ENCODE results near the gene CCNK.

CCNK gene

DNA sequence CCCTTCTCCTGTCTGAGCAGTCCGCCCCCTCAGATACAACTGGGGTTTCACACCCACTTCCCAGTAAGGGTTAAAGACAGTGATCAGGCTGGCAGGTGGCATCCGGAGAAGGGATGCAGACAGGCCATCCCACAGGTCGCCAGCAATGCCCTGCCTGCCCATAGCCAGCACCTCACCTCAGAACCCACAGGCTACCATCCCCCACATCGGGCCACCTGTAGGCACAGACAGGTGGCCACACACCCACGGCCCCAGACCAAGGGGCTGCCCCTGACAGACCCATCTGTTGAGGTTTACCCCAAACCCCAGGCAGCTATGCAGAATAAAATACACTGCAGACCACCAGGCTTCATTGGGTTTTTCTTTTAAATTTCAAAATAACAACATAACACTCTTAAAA lies 57.5 kb downstream of the CCNK start:
- no peak for DNase-seq

DNA sequence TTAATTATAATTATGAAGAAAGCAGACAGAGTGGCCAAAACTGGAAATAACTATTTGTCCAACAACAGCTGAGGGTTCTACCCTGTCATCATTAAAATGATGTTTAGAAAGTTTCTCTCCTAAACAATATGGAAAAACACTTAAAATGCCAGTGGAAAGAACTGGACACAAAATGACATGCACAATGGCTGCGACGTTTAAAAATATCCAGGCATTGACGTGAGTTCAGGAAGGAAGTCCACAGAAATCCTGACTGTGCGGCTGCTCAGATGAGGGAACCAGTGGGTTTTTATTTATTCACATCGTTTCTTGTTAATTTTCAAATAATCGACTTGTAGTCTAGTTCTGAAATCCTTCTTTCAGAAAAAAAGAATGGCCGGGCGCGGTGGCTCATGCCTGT lies 58.3 kb downstream of the CCNK start:
- no peak for DNase-seq

DNA sequence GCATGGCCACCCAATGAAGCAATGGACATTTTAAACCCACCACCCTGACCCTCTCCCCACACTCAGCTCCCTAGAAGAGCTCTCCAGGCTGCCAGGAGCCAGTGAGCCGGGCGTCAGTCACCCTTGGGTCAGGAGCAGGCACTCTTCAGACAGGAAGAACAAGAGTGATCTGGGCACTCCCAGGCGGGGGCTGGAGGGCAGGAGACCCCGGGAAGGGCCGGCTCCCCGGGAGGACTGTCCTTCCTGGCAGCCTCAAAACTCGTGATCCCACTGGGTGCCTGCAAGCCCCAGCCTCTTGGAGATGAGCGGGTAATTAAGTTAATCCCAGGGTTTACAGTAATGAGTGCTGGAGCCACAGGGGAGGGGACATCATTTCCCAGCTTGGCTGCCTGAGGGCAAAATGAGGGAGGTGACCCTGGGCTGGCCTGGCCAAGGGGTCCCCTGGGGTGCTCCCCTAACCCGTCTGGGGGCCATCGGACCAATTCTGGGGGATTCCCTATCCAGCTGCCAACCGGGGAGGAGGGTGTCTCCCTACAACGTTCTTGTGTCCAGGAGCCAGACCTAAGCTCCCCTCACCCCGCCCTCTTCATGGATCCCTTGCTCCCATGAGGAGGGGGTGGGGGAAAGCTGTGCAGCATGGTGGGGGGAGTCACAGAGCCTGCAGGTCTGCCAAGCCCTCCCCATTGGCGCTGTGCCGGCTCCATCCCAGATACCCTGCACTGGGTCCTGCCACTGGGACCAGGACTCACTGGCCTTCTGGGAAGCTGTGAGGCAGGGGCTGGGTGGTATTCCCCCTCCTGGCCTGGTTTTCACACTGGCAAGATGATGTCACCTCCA lies 59.2 kb downstream of the CCNK start:
- DNase-seq, result no peak

DNA sequence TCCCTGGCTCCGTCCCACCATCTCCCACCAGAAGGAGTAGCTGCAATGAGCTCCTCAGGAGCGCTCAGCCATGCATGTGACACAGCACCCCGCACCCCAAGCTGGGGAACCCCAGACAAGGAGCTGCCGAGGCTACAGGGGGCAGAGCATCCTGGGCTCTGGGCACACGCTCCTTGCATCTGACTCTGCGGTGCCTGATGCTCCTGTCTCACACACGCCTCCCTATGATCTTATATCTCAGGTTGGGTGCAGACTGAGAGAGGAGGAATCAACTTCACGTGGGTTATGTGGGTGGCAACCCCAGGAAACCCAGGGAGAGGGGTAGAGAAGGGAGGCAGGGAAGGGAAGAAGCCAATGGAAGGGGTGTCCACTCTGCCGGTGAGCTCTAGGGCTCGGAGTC lies 60.0 kb downstream of the CCNK start:
- no peak for DNase-seq

DNA sequence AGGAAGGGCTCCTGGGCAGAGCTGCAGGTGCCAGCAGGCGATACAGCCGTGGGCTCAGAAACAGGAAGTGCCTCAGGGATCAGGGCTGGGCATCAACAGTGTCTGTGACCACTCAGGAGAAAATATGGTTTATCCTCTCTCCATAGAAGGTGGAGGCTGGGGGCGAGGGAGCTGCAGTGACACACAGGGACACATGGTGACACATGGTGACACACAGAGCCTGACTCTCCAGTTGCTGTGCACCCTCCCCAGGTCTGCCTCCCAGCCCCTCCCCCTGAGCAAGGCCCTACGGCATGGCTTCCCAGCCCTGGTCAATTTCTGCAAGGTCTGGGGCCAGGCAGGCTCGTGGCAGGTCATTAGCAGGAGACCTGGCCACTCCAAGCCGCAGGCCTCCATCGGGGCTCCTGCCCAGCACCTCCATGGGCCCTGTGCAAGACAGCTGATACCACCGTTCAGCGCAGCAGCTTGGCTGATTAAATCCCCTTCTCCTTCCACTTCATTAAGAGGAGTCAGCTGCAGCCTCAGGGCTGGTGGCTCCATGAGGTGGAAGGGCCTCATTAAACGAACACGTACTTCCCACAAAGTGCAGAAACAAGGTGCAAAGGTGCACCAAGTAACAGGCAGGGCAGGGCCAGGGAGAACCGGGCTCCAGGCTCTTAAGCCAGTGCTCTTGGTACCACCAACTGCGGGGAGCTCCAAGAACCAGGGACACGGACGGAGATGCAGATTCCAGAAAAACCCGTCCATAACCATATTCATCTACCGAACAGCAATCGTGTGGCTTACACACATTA lies 60.7 kb downstream of the CCNK start:
- no peak for DNase-seq

DNA sequence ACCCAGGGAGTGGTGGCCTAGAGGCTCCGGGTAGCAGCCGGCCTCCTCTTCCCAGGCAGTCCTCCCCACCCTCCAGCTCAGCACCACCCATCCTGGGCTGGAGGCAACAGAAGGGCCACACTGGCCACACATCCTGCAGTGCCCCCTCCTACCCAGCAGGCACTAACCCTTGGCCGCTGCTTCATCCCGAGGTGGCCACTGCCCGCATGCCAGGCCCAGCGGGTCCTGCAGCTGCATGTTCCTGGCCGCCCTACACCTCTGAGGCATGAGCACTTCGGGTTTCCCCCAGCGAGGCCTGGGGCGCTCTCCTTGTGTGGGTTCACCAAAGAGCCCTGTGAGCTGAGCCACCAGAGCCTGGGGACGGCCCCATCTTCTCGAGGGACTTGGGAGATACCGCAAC lies 61.4 kb downstream of the CCNK start:
- DNase-seq, result no peak

DNA sequence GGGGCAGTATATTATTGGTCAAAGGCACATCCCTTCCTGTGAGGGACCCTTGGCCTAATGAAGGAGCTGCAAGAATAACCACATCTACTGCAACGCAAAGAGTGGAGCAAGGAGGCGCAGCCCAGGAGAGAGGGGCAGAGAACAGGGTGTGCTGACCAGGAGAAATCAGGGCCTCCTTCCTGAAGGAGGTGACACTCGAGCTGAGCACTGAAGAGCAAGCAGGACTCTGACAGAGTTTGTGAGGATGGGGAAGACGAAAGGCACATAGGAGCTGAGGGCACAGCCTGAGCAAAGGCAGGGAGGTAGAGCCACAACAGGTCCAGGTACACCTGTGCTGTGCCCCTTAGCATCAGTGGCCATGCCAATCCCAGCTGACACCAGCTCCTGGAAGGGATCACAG lies 62.2 kb downstream of the CCNK start:
- DNase-seq, result no peak

DNA sequence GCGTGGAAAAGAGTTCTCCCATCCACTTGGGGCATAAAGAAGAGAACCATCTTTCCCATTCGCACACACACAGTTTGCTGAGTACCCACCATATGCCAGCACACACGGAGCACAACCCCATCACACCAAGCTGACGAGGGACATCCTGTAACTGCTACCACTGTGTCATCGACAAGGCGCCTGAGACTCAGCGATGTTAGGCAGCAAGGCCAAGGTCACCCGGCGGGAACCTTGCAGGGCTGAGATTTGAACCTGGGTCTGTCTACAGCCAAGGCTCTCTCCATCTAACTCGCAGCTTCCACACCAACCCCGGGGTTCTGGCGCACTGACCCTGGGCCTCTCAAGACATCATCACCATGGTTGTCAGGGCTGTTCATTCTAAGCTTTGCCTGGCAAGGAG lies 62.8 kb downstream of the CCNK start:
- no peak for DNase-seq

DNA sequence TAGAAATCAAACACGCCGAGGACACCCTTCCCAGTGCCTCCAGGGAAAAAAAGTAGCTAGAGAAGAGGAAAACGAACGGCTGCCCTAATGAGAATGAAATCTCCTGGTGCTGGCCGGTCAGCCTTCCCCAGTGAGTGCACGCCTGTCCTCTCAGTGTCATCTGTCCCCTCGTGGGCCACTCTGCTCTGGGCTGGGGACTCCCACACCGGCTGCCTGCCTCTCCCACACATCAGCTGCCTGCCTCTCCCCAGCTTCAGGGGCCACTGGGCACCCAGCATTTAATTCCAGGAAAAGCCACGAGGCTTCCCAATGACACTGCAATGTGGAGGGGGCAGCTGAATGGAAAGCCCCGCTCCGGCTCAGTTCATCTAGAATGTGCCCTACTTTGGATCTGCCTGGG lies 63.8 kb downstream of the CCNK start:
- no peak for DNase-seq

DNA sequence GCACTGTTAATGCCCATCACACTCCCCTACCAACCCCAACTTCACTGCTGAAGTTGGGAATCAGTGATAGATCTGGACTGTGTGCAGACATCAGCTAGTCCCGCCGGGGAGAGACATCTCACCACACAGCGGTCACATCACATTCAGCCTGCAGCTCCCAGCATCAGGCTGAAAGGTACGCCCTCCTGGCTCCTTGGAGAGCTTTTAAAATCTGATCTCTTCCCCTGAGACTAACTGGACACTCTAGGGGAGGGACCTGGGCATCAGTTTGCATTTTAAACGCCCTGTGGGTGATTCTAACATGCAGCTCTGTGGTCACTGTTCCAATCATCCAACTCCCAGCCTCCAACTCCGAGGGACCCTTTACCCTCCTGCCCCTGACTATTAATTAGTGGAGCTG lies 64.4 kb downstream of the CCNK start:
- DNase-seq, result no peak

DNA sequence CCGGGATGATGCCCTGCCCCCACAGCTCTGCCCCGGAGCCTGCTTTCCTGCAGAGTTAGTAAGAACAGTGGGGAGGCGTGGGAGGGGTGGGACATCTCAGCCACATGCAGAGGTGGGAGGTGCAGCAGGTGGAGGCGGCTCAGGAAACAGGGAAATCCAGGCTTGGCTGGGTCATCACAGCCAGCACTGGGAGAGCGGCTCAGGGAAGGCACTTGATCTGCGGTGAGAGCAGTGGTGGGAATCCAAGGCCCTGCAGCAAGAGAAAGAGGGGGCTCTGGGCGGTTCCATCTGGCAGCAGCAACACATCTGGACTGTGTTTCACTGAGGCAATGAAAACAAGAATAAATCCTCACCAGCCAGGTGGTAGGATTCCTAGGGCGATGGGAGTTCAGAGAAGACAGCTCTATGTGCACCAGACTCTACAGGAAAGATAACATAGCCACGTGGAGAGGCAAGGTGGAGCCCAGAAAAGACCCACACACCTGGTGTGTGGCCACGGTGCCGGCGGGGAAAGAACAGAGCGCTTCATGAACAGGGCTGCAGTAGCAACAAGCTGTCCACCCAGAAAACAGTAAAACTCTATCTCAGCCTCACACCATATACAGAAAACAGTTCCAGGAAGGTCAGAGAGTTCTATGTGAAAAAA lies 65.1 kb downstream of the CCNK start:
- DNase-seq, result no peak

DNA sequence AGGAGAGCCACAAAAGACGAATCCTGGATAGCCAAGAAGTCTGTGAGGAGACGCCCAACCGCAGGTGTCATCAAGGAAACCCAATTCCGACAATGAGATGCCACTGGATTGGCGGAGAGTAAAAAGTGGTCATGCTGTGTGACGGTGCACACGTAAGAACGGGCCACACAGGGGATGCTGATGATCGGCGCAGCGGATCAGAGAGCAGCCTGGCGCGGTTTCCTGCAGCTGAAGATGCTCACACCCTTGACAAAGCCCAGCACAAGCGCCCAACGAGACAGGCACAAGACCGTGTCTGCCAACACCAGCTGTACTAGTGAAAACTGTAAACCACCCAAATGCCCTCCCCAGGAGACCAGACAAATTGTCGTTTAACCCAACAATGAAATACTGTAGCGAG lies 67.0 kb downstream of the CCNK start:
- no peak for DNase-seq

DNA sequence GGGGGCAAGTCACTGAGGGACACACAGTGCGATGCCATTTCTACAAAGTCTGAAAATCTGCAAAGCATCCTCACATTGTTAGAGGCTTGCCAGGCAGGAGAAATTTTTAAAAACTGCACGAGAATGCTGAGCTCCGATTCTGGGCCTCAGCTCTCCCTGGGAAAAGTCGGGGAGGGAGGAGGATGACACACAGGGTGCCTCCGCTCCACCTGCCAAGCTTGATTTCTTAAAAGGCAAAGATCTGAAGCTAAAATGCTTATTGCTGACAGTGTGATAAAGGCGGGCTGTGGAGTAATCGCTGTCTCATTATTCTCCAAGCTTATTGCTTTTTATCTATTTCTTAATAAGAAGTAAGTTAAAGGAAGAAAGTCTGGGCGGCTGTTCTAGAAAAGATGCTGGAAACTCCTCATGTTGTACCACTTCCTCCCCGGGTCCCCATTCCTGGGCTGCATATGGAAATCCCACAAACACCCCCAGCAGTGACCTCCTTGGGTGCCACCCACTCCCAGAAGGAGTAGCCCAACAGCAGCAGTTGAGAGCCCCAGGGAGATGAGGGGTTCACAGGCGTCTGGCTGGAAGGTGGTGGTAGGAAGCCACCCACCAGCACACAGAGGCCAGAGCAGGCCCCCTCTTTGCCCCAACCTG lies 67.8 kb downstream of the CCNK start:
- no peak for DNase-seq

DNA sequence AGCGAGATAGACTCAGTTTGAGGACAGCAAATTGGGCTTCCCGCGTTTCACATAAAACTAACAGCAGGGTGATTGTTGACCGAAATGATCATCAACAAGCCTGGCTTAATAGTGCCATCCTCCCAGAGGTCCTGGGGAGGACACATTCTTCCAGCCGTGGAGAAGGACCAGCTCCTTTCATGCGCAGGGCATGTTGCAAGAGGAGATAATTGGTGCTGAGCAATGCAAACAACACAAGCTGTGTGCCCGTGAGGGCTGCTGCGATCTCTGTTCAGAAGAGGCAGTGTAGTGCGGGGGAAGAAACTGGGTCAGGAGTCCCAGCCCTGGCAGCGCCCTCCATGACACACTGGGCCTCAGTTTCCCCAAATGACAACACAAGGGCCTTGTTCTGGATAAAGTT lies 68.5 kb downstream of the CCNK start:
- DNase-seq, result no peak

DNA sequence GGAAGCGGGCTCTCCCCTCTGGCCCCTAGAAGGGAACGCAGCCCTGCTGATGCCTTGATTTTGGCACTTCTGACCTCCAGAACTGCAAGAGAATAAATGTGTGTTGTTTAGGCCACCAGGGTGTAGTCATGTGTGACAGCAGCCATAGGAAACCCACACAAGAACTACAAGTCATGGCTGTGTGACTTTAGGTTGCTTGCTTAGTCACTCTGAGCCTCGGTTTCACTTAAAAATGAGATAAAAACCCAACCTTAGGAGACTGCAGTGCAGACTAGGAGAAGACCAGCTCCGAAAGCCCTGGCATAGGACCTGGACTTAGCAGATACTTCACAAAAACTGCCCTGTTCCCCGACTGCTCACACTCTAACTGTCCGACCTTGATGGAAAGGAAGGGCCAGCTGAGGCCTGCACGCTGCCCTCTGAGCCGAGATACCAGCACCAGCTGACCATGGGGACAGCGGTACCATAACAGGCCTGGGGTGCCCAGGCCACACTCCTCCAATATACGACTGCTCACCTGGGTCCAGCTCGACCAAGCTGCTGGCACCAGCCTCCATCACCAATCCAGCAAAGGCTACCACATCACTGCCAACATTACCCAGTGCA lies 69.3 kb downstream of the CCNK start:
- DNase-seq, result no peak

DNA sequence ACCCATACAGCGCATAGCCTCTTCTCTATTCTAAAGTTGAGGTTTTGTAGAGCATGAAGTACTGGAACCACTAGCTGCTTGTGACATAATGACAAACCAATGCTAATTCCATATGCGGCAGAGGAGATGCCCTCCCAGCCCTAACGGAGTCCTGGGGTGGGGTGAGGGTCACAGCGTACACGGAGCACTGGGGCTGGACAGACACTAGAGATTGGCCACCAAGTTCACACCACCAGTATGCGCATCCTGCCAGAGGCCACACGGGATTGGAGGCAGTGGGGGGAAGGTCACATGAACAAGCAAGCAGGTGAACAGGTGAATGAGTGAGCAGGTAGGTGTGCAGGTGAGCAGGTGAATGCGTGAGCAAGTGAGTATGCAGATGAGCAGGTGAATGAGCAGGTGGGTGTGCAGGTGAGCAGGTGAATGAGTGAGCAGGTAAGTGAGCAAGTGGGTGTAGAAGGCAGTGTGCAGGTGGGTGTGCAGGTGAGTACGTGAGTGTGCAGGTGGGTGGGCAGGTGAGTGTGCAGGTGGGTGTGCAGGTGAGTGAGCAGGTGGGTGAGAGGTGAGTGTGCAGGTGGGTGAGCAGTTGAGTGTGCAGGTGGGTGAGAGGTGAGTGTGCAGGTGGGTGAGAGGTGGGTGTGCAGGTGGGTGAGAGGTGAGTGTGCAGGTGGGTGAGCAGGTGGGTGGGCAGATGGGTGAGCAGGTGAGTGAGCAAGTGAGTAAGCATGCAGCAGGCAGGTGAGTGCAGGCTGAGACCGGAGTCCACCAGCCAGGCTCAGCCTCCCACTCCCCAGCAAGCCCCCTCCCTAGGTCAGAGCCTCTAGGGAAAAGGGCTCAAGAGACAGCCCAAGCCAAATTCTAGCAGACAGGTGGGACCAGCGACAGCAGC lies 70.1 kb downstream of the CCNK start:
- no peak for DNase-seq

DNA sequence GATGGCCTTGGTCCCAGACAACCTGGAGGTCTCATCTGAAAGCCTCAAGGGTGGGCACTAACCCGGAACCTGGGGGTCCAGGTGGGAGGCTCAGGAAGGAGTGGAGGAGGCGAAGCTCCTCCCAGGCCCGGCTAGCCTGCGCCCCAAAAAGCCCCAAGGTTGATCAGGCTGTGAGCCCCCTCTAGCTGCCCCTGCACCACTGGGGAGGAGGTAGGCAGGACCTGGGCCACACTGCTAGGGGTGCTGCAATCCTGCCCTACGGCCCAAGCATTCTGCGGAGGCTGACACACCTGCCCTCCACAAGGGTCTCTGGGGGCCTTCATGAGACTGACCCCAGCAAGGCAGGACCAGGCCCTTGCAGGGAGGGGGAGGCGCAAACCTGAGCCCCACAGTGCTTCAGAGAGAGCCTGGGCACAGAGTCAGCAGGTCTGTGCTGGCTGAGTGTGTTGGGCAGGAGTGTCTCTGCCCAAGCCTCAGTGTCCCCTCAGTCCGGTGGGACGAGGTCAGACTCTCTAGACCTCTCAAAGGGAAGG lies 70.9 kb downstream of the CCNK start:
- DNase-seq, result no peak

DNA sequence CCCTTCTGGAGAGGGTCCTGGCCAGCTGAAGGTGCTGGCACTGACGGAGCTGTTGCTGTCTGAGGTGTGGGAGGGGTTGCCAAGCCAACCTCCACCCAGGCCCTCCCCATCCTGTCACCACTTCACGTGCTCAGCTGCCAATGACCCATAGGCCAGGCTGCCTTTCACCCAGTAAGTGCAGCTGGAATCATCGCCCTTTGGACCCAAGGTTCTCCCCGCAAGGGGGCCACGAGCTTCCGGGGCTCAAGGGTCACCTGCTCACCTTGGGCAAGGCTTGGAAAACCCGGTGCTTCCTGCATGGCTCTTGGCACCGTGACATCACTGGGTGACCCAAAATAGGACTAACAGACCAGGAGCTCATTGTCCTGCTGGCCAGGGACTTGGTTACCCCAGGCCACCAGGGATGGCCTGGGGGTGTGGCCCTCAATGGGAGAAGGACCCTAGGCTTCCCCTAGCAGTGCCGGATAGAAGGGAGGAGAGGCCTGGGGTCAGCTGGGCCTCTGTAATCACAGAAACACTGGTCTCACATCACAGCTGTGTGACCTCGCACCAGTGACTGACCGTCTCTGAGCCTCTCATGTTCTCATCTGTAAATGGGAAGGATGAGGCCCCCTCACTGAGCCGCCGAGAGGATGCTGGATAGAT lies 71.5 kb downstream of the CCNK start:
- no peak for DNase-seq

DNA sequence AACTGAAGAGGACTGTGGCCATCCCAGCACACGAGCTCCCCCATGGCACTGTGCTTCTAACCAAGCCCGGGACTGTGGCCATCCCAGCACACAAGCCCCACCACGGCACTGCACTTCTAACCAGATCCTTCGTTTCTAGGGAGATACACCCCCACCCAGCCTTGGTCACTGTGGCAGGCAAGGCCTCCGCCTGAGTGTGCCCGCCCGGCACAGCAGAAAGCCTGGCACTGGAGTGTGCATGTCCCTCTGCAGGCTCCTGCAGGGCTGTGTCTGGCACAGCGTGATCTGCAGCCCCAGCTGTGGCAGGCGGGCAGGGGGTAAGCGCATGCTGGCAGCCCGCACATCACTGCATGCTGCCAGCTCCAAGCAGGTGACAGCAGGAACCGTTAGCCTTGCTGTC lies 73.0 kb downstream of the CCNK start:
- DNase-seq, result no peak

DNA sequence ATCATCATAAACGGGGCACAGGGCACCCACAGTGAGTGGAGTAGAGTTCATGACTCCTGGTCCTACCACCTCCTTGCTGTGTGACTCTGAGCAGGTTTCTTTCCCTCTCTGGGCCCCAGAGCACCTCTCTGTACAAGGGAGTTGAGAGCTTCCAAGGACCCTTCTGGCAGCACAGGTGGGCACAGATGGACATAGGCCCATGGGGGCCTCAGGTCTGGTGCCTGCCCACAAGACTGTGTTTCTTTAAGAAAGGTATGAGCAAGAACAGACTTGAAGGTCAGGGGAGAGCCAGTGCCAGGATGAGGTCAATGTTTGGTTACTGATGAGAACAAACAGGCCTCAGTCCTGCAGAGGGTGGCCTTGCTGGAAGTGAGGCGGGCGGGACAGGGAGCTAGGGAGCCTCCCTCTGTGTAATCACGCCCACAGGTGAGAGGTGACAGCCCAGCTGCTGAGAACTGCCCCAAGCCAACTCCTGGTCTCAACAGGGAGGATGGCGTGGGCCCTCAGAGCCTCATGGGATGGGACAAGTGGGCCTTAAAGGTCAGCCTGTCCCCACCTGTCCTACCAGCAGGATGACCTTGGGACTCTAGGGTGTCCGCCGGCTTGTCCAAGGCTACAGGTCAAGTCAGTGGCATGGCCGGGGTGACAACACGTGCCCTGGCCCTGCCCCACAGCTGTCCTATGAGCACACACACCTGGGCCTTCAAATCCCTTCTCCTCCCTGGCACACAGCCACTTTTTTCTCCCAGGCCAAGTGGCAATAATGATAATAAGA lies 73.7 kb downstream of the CCNK start:
- no peak for DNase-seq

Data from CD4-positive, alpha-beta T cell treated with Interleukin-4 for 1 hour (primary cell).